Naive thymus-derived CD4-positive, alpha-beta T cell (primary cell): ENCODE measurements around the gene DHRS9. TPM values are rescaled to one million over a fixed set of nuclear protein-coding genes. Genes with fewer than 3 reads are reported as not detected.

Experiments
- ATAC-seq: fragments of 150-1000 bp; cut with Tn5 transposase; 2 replicates; pipeline ENCODE4 v1.10.0; 2021; ENCODE audit warnings: mild to moderate bottlenecking, moderate library complexity
- CTCF ChIA-PET: fragments of 350-600 bp; sonication (Branson Sonifier 250); formaldehyde crosslinking; loops from one replicate; lab custom pipeline; 2021; ENCODE audit warnings: antibody characterized with exemption; lab: Charles Lee
- POLR2A ChIA-PET: fragments of 350-600 bp; sonication (Branson Sonifier 250); formaldehyde crosslinking; loops from one replicate; lab custom pipeline; 2021; ENCODE audit warnings: antibody characterized with exemption, inconsistent platforms; lab: Charles Lee
- DNase-seq, 9 donors: peaks; one replicate each; pipeline versions ENCODE4 v3.0.0 to v3.0.0-alpha.2; 2020 to 2022; ENCODE audit warnings: mixed read lengths in 1 of 9
- H3K27ac ChIP-seq: one replicate; pipeline ENCODE4 v1.7.0; 2013; ENCODE audit warnings: mild to moderate bottlenecking, low read depth, low read length, moderate library complexity
- H3K27me3 ChIP-seq, 2 donors: one replicate each; pipeline ENCODE4 v1.7.0; 2013; ENCODE audit warnings: low read length in 2 of 2, mild to moderate bottlenecking in 2 of 2, moderate library complexity in 2 of 2; ENCODE audit not compliant: control insufficient read depth in 2 of 2, insufficient read depth in 2 of 2
- H3K36me3 ChIP-seq, 3 experiments: 1 replicate in 2 of 3; 2 replicates in 1 of 3; pipeline ENCODE4 v1.7.0; 2013; ENCODE audit warnings: low read length in 3 of 3, mild to moderate bottlenecking in 3 of 3, moderate library complexity in 1 of 3; ENCODE audit not compliant: insufficient read depth in 3 of 3, control insufficient read depth in 2 of 3
- H3K4me1 ChIP-seq, 2 donors: one replicate each; pipeline ENCODE4 v1.7.0; 2013; ENCODE audit warnings: low read length in 2 of 2, mild to moderate bottlenecking in 2 of 2, moderate library complexity in 1 of 2; ENCODE audit not compliant: control insufficient read depth in 2 of 2, insufficient read depth in 2 of 2
- H3K4me3 ChIP-seq: 2 replicates; pipeline ENCODE4 v1.7.0; 2013; ENCODE audit warnings: mild to moderate bottlenecking, low read length
- H3K9me3 ChIP-seq, 3 experiments: 1 replicate in 2 of 3; 2 replicates in 1 of 3; pipeline ENCODE4 v1.7.0; 2013; ENCODE audit warnings: low read length in 3 of 3; ENCODE audit not compliant: control insufficient read depth in 2 of 3
- H3K27ac Mint-ChIP-seq, 9 donors: one replicate each; pipeline ENCODE4 v1.8.0; 2020 to 2022; ENCODE audit warnings: mixed read lengths in 9 of 9, mild to moderate bottlenecking in 8 of 9, moderate library complexity in 5 of 9, inconsistent platforms in 2 of 9
- H3K27me3 Mint-ChIP-seq, 5 donors: one replicate each; pipeline ENCODE4 v1.8.0; 2021 to 2022; ENCODE audit warnings: mixed read lengths in 5 of 5, mild to moderate bottlenecking in 1 of 5
- H3K36me3 Mint-ChIP-seq, 5 donors: one replicate each; pipeline ENCODE4 v1.8.0; 2020 to 2022; ENCODE audit warnings: mixed read lengths in 5 of 5, mild to moderate bottlenecking in 3 of 5, inconsistent platforms in 1 of 5
- H3K4me1 Mint-ChIP-seq, 7 donors: one replicate each; pipeline ENCODE4 v1.8.0; 2020 to 2022; ENCODE audit warnings: mixed read lengths in 7 of 7, mild to moderate bottlenecking in 3 of 7, inconsistent platforms in 1 of 7
- H3K4me3 Mint-ChIP-seq, 10 donors: one replicate each; pipeline ENCODE4 v1.8.0; 2020 to 2022; ENCODE audit warnings: mild to moderate bottlenecking in 10 of 10, mixed read lengths in 10 of 10, moderate library complexity in 6 of 10, inconsistent platforms in 2 of 10
- H3K9me3 Mint-ChIP-seq, 11 donors: one replicate each; pipeline ENCODE4 v1.8.0; 2020 to 2022; ENCODE audit warnings: mixed read lengths in 11 of 11, mild to moderate bottlenecking in 4 of 11, inconsistent platforms in 1 of 11, moderate library complexity in 1 of 11
- intact Hi-C, 2 donors: fragments of 100-400 bp; cut with micrococcal nuclease; formaldehyde crosslinking; loops; one replicate each; pipeline ENCODE4 v1.15.1; 2023
- polyA plus RNA-seq, 2 donors: library from polyadenylated mRNA; unstranded; fragments of 300-500 nt; fragmentation: Illumina TruSeq; gene quantifications; one replicate each; pipeline ENCODE4 v1.2.3, GENCODE V29; 2021
- total RNA-seq, 6 experiments: library from RNA in 5 of 6; stranded (reverse) in 5 of 6; gene quantifications; 1 replicate in 5 of 6; 2 replicates in 1 of 6; pipeline ENCODE4 v1.2.3 and lab custom pipeline; 2021 to 2026

The DHRS9 gene
- total and polyA plus RNA-seq, 7 experiments from 2014 or later = 0.17 to 1.1 (median 0.30) TPM; not detected in 3

DNA sequence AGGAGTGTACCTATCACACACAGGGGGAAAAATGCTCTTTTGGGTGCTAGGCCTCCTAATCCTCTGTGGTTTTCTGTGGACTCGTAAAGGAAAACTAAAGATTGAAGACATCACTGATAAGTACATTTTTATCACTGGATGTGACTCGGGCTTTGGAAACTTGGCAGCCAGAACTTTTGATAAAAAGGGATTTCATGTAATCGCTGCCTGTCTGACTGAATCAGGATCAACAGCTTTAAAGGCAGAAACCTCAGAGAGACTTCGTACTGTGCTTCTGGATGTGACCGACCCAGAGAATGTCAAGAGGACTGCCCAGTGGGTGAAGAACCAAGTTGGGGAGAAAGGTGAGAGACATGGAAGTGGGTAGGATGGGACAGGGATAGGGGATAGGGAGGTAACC is 12.2 kb downstream of the DHRS9 start:
- POLR2A ChIA-PET = no interaction called here
- Mint-ChIP-seq H3K4me3 (no peak overlapping the region), H3K36me3 (peaks cover 0 to 4% (median 0%) of the 10 kb centered on the region in 5 donors), H3K4me1 (peaks cover 0 to 5% (median 0%) of the 10 kb centered on the region in 7 donors), H3K27me3 (peaks cover 0 to 9% (median 0%) of the 10 kb centered on the region in 5 donors), H3K9me3 (peaks cover 0 to 15% (median 0%) of the 10 kb centered on the region in 11 donors), H3K27ac (no peak overlapping the region)
- intact Hi-C loops = no loop called here
- H3K9me3 ChIP-seq = no peaks in the 10 kb centered on the region
- H3K4me1 ChIP-seq = no peaks in the 10 kb centered on the region
- no peak overlapping the region for H3K27ac ChIP-seq
- CTCF ChIA-PET = no interaction called here
- no peak for DNase-seq
- no peaks in the 10 kb centered on the region for H3K36me3 ChIP-seq
- no peaks in the 10 kb centered on the region for H3K27me3 ChIP-seq
- ATAC-seq = no peak
- no peak overlapping the region for H3K4me3 ChIP-seq

DNA sequence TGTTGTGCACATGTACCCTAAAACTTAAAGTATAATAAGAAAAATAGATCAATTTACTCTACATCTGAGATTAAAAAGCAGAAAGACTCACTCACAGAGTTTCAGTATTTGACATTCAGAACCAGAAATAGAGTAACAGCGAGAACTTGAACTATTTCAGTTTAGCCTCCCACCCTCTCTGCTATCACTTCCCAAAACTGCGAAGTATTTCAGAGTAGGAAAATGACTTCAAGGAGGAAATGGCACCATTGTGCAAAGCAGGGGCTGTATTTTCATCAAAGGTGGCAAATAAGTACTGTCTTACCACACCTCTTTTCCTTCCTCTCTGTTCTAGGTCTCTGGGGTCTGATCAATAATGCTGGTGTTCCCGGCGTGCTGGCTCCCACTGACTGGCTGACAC is 13.6 kb downstream of the DHRS9 start:
- Histone ChIP-seq H3K36me3 (no peaks in the 10 kb centered on the region), H3K27me3 (no peaks in the 10 kb centered on the region), H3K4me1 (no peaks in the 10 kb centered on the region), H3K27ac (no peak overlapping the region), H3K4me3 (no peak overlapping the region), H3K9me3 (no peaks in the 10 kb centered on the region)
- peaks cover 0 to 9% (median 0%) of the 10 kb centered on the region in 5 donors for H3K27me3 Mint-ChIP-seq
- H3K9me3 Mint-ChIP-seq = peaks cover 0 to 15% (median 0%) of the 10 kb centered on the region in 11 donors
- peaks cover 0 to 5% (median 0%) of the 10 kb centered on the region in 7 donors for H3K4me1 Mint-ChIP-seq
- no peak overlapping the region for H3K27ac Mint-ChIP-seq
- ChIA-PET CTCF (interaction anchor here (1.0 kb wide), 1 partner anchor 49 kb away, joined by 3 read pairs; no protein-coding TSS in a partner anchor), POLR2A (no interaction called here)
- ATAC-seq (no peak), DNase-seq (no peak)
- H3K4me3 Mint-ChIP-seq = no peak overlapping the region
- H3K36me3 Mint-ChIP-seq = peaks cover 0 to 4% (median 0%) of the 10 kb centered on the region in 5 donors
- intact Hi-C loops = no loop called here

DNA sequence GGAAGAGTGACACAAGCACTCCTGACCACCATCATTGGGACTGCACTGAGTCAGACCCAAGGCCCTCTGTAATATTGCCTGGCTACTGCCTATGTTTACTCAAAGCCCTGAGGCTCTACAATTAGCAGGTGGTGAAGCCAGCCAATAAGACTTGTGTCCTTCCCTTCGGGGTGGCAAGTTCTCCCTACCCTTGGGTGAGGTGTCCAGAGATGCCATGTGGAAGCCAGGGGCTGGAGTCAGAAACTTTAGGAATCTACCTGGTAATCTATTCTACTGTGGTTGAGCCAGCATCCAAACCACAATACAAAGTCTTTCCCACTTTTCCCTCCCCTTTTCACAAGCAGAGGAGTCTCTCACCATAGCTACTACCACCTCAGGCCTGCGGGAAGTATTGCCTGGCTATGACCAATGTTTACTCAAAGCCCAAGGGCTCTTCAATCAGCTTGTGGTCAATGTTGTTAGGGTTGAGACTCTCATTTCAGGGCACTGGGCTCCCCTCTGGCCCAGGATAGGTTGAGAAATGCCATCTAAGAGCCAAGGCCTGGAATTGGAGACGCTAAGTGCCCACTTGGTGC is 17.6 kb downstream of the DHRS9 start:
- Mint-ChIP-seq H3K9me3 (peaks cover 0 to 17% (median 0%) of the 10 kb centered on the region in 11 donors), H3K36me3 (peaks cover 0 to 6% (median 0%) of the 10 kb centered on the region in 5 donors), H3K27me3 (peaks cover 0 to 19% (median 14%) of the 10 kb centered on the region in 5 donors), H3K4me3 (no peak overlapping the region), H3K4me1 (peaks cover 0 to 8% (median 0%) of the 10 kb centered on the region in 7 donors), H3K27ac (no peak overlapping the region)
- no peaks in the 10 kb centered on the region for H3K36me3 ChIP-seq
- H3K27ac ChIP-seq = no peak overlapping the region
- H3K4me3 ChIP-seq = no peak overlapping the region
- H3K4me1 ChIP-seq = no peaks in the 10 kb centered on the region
- DNase-seq = no peak
- POLR2A ChIA-PET = no interaction called here
- no peaks in the 10 kb centered on the region for H3K9me3 ChIP-seq
- no peak for ATAC-seq
- CTCF ChIA-PET = no interaction called here
- intact Hi-C loops = no loop called here
- H3K27me3 ChIP-seq = no peaks in the 10 kb centered on the region

DNA sequence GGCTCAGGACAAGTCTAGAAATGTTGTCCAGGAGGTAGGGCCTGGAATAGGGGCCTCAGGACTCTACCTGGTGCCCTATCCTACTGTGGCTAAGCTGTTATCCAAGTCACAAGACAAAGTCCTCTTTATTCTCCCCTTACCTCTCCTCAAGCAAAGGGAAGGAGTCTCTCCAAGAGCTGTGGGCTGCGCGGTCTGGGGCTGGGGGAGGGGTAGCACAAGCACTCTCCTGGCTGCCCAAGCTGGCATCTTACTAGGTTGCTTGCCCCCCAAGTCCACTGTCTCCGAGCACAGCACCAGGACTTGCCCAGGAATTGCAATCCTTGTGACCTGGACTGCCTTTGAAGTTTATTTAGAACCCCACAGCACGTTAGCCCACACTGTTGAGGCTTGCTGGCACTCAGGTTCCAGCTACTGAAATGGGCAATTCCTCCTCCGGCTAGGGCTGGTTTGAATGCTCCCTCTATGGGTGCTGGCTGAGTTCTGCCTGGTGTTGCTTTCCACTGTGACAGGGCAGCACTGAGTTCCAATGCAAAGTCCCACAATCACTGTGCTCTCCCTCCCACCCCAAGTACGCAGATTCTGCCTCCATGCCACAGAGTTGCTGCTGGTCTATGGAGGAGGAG is 18.5 kb downstream of the DHRS9 start:
- no peak overlapping the region for H3K27ac Mint-ChIP-seq
- POLR2A ChIA-PET = no interaction called here

DNA sequence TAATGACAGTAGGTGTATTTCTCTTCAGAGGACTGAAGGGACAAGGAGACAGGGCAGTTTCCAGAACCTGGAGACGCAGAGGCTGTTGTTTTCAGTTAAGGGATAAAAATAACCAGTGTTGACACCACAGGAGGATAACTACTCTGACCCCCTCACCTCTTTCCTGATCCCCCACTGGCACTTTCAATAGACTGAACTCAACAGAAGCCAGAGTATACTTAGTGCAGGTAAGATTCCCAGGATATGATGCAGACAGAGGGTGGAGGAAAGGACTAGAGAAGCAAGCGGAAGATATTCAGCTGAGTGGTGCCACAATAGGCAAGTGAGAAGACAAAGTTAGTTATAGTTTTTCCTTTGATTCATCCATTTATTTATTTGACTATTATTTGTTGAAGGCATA is 19.8 kb downstream of the DHRS9 start:
- no peaks in the 10 kb centered on the region for H3K27me3 ChIP-seq
- H3K27ac ChIP-seq = no peak overlapping the region
- ChIA-PET POLR2A (no interaction called here), CTCF (no interaction called here)
- H3K4me1 Mint-ChIP-seq = peaks cover 0 to 8% (median 0%) of the 10 kb centered on the region in 7 donors
- H3K4me3 ChIP-seq = no peak overlapping the region
- H3K27ac Mint-ChIP-seq = no peak overlapping the region
- intact Hi-C loops = no loop called here
- peaks cover 0 to 10% (median 0%) of the 10 kb centered on the region in 11 donors for H3K9me3 Mint-ChIP-seq
- peaks cover 0 to 21% (median 14%) of the 10 kb centered on the region in 5 donors for H3K27me3 Mint-ChIP-seq
- ATAC-seq = no peak
- H3K9me3 ChIP-seq = no peaks in the 10 kb centered on the region
- H3K4me1 ChIP-seq = no peaks in the 10 kb centered on the region
- DNase-seq = no peak
- no peaks in the 10 kb centered on the region for H3K36me3 ChIP-seq
- H3K4me3 Mint-ChIP-seq = no peak overlapping the region
- peaks cover 0 to 6% (median 0%) of the 10 kb centered on the region in 5 donors for H3K36me3 Mint-ChIP-seq

More for the DNA sequence above, 18.5 kb downstream of the DHRS9 start:
- Mint-ChIP-seq H3K27me3 (peaks cover 0 to 19% (median 14%) of the 10 kb centered on the region in 5 donors), H3K4me3 (no peak overlapping the region), H3K9me3 (peaks cover 0 to 17% (median 0%) of the 10 kb centered on the region in 11 donors), H3K36me3 (peaks cover 0 to 6% (median 0%) of the 10 kb centered on the region in 5 donors), H3K4me1 (peaks cover 0 to 8% (median 0%) of the 10 kb centered on the region in 7 donors)
- no peak for DNase-seq
- Histone ChIP-seq H3K27ac (no peak overlapping the region), H3K36me3 (no peaks in the 10 kb centered on the region), H3K9me3 (no peaks in the 10 kb centered on the region), H3K27me3 (no peaks in the 10 kb centered on the region), H3K4me3 (no peak overlapping the region), H3K4me1 (no peaks in the 10 kb centered on the region)
- intact Hi-C loops = no loop called here
- no peak for ATAC-seq
- CTCF ChIA-PET = no interaction called here

DNA sequence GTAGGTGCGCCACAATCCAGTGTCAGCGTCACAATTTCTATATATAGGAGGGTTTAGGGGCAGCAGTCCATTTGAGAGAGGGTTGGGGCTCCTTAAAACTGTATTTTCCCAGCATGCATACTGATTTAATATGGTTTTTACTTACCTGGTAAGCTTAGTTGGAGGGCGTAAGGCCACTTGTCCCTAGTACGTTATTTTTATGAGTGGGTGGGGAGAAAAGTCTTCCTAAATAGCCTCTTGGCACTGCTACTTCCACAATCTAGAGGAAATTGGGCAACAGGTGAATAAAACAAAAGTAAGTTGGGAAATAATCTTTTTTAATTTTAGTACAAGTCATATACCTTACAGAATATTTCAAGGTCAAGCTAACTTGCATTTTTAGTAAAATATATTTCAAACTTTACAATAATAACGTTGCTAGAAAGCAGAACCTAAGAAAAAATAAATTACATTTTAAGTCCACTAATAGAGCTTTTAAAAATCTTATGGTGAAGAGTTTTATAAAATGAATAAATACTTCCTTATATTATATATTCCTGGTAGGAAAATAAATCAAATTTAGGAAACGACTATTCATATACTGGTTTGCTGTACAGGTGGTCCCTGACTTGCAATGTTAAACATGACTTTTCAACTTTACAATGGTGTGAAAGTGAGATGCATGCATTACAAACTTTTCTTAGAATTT is 20.9 kb downstream of the DHRS9 start:
- peaks cover 0 to 9% (median 0%) of the 10 kb centered on the region in 7 donors for H3K4me1 Mint-ChIP-seq
- CTCF ChIA-PET = interaction anchor here (0.7 to 1.1 kb wide), 2 partner anchors 20 to 52 kb away, joined by 3 read pairs; no protein-coding TSS in a partner anchor
- intact Hi-C loops = no loop called here
- ATAC-seq = no peak
- peaks cover 0 to 4% (median 0%) of the 10 kb centered on the region in 5 donors for H3K36me3 Mint-ChIP-seq
- H3K27ac ChIP-seq = no peak overlapping the region
- H3K4me3 ChIP-seq = no peak overlapping the region
- no peaks in the 10 kb centered on the region for H3K27me3 ChIP-seq
- H3K4me3 Mint-ChIP-seq = no peak overlapping the region
- no peaks in the 10 kb centered on the region for H3K36me3 ChIP-seq
- H3K4me1 ChIP-seq = no peaks in the 10 kb centered on the region
- no peak overlapping the region for H3K27ac Mint-ChIP-seq
- peaks cover 0 to 6% (median 0%) of the 10 kb centered on the region in 11 donors for H3K9me3 Mint-ChIP-seq
- no peak for DNase-seq
- POLR2A ChIA-PET = no interaction called here
- H3K9me3 ChIP-seq = no peaks in the 10 kb centered on the region
- H3K27me3 Mint-ChIP-seq = peaks cover 0 to 21% (median 14%) of the 10 kb centered on the region in 5 donors
